GM12873 (cell line): Measurements from ENCODE around the gene CADPS.

Source experiments
- CTCF ChIP-seq: IDR thresholded peaks from 2 replicates; pipeline ENCODE4 v1.5.1; 2012; ENCODE audit warnings: low read depth, mild to moderate bottlenecking, moderate library complexity, low read length, control low read depth; ENCODE audit not compliant: insufficient read depth; ENCODE audit errors: missing control alignments

The CADPS gene

DNA sequence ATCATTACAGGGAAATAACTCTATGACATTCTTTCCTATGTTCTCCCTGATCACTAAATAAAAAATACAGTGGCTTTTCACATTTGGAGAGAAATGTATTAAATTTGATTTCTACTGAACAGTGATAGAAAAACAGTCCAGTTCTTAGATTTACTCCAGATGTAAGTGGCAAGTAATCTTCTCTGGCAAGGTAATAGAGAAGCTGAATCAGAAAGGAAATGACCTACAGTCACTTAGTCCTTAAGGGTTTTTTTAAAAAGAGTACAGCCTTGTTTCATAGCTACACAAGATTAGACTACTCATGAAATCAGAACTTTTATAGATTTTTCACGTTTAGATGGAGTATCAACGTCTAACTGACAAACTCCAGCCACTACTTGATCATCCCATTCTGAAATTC is 236.9 kb downstream of the CADPS start:
- TF ChIP-seq CTCF = no peak

- no peak for TF ChIP-seq CTCF
Measured at GRCh38 chr3:62636235-62636826, 238.9 kb downstream of the CADPS start.

- TF ChIP-seq CTCF = no peak
Measured at GRCh38 chr3:62632510-62633294, 242.5 kb downstream of the CADPS start.

DNA sequence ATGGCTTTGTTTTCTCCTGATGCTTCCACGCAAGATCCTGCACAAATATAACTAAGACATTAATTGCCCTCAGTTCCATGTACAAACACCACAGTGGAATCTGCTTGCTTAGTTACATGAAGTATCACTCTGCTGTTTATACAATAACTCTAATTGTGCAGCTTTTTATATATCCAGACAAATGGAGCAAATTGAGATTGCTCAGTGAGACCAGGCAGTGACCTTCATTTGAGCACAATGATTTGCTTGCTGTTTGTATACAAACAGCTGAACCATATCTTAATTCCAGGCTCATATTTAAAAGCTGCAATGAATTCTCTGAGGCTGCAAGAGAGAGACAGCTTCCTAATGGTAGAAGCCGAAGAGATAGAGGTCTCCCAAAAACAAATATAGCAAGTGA is 243.7 kb downstream of the CADPS start:
- no peak for TF ChIP-seq CTCF

GRCh38 chr3:62630664-62631063 is 244.6 kb downstream of the CADPS start:
- TF ChIP-seq CTCF = no peak

GRCh38 chr3:62625268-62625667 is 249.9 kb downstream of the CADPS start:
- TF ChIP-seq CTCF = no peak

DNA sequence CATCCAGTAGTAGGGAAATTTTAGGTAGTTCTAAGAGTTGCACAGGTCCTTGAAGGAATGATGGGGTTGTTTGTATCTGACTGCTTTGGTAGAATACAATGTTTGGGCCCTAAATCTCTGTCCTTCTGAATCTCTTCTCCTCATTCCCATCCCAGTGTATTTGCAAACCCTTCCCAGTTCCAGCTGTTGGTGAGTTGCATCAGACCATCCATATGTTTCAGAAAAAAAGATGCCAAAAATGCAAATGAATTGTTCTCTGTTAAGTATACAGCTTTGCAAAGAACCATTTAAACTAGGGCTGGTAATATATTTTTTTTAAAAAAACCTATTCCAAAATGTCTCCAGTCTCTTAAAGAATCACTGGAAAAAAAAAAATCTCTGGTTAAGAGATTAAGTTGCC is 251.0 kb downstream of the CADPS start:
- no peak for TF ChIP-seq CTCF
